ENCODE results near the gene SLC25A12. TPM values are rescaled to one million over a fixed set of nuclear protein-coding genes. Genes with fewer than 3 reads are reported as not detected.

The SLC25A12 gene
- total and polyA plus RNA-seq, 10 of the 15 experiments (the other 5 are each of a cell fraction or from before 2014, with no cell fraction given) = 20.9 to 50.0 (median 33.0) TPM

GRCh38 chr2:171924170-171924942 is 30.3 kb upstream of the SLC25A12 start:
- no peaks in the 10 kb centered on the region for H4K20me1 ChIP-seq (ENCODE audit: control insufficient read depth, insufficient read depth)
- H3K4me2 ChIP-seq (ENCODE audit: control insufficient read depth, insufficient read depth) = peak overlapping the region; percentile 51
- in situ Hi-C loops (cut with MboI) = no loop called here
- CTCF ChIA-PET = interaction anchor here (1.0 to 2.0 kb wide), 4 partner anchors 10 to 179 kb away, joined by 4 to 9 read pairs (median 6); partner anchors contain the start of gene DLX2
- intact Hi-C loops (cut with micrococcal nuclease; ENCODE audit: unreplicated experiment) = no loop called here
- no TSS peak for BruUV-seq (replicated peaks)
- H3K27me3 ChIP-seq (replicated peaks in 1 of 2; ENCODE audit: control insufficient read depth in 2 of 2, insufficient read depth in 2 of 2, low read length in 1 of 2) = no peaks in the 10 kb centered on the region
- H3K4me1 ChIP-seq (ENCODE audit: control insufficient read depth, insufficient read depth, low read length) = peaks cover 2% of the 10 kb centered on the region; the same call in 1 of the 2 replicates
- TF ChIP-seq, protein P1, sequence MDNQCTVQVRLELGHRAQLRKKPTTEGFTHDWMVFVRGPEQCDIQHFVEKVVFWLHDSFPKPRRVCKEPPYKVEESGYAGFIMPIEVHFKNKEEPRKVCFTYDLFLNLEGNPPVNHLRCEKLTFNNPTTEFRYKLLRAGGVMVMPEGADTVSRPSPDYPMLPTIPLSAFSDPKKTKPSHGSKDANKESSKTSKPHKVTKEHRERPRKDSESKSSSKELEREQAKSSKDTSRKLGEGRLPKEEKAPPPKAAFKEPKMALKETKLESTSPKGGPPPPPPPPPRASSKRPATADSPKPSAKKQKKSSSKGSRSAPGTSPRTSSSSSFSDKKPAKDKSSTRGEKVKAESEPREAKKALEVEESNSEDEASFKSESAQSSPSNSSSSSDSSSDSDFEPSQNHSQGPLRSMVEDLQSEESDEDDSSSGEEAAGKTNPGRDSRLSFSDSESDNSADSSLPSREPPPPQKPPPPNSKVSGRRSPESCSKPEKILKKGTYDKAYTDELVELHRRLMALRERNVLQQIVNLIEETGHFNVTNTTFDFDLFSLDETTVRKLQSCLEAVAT (IDR thresholded peaks at IDR 0.05) = 0 out of 2 replicates have a peak, but pooled peaks have one; percentile 34
- TF ChIP-seq, protein P2, sequence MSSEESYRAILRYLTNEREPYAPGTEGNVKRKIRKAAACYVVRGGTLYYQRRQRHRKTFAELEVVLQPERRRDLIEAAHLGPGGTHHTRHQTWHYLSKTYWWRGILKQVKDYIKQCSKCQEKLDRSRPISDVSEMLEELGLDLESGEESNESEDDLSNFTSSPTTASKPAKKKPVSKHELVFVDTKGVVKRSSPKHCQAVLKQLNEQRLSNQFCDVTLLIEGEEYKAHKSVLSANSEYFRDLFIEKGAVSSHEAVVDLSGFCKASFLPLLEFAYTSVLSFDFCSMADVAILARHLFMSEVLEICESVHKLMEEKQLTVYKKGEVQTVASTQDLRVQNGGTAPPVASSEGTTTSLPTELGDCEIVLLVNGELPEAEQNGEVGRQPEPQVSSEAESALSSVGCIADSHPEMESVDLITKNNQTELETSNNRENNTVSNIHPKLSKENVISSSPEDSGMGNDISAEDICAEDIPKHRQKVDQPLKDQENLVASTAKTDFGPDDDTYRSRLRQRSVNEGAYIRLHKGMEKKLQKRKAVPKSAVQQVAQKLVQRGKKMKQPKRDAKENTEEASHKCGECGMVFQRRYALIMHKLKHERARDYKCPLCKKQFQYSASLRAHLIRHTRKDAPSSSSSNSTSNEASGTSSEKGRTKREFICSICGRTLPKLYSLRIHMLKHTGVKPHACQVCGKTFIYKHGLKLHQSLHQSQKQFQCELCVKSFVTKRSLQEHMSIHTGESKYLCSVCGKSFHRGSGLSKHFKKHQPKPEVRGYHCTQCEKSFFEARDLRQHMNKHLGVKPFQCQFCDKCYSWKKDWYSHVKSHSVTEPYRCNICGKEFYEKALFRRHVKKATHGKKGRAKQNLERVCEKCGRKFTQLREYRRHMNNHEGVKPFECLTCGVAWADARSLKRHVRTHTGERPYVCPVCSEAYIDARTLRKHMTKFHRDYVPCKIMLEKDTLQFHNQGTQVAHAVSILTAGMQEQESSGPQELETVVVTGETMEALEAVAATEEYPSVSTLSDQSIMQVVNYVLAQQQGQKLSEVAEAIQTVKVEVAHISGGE (CRISPR knock-in tag; IDR thresholded peaks at IDR 0.05) = no peak
- TF ChIP-seq, protein P3, sequence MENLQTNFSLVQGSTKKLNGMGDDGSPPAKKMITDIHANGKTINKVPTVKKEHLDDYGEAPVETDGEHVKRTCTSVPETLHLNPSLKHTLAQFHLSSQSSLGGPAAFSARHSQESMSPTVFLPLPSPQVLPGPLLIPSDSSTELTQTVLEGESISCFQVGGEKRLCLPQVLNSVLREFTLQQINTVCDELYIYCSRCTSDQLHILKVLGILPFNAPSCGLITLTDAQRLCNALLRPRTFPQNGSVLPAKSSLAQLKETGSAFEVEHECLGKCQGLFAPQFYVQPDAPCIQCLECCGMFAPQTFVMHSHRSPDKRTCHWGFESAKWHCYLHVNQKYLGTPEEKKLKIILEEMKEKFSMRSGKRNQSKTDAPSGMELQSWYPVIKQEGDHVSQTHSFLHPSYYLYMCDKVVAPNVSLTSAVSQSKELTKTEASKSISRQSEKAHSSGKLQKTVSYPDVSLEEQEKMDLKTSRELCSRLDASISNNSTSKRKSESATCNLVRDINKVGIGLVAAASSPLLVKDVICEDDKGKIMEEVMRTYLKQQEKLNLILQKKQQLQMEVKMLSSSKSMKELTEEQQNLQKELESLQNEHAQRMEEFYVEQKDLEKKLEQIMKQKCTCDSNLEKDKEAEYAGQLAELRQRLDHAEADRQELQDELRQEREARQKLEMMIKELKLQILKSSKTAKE (IDR thresholded peaks at IDR 0.05; ENCODE audit: low read depth, poor library complexity, severe bottlenecking) = no peak
- TF ChIP-seq BMI1 (IDR thresholded peaks at IDR 0.05; ENCODE audit: borderline replicate concordance) = peak; percentile 67; the same call in 1 of the 2 replicates
- TF ChIP-seq, protein P4, sequence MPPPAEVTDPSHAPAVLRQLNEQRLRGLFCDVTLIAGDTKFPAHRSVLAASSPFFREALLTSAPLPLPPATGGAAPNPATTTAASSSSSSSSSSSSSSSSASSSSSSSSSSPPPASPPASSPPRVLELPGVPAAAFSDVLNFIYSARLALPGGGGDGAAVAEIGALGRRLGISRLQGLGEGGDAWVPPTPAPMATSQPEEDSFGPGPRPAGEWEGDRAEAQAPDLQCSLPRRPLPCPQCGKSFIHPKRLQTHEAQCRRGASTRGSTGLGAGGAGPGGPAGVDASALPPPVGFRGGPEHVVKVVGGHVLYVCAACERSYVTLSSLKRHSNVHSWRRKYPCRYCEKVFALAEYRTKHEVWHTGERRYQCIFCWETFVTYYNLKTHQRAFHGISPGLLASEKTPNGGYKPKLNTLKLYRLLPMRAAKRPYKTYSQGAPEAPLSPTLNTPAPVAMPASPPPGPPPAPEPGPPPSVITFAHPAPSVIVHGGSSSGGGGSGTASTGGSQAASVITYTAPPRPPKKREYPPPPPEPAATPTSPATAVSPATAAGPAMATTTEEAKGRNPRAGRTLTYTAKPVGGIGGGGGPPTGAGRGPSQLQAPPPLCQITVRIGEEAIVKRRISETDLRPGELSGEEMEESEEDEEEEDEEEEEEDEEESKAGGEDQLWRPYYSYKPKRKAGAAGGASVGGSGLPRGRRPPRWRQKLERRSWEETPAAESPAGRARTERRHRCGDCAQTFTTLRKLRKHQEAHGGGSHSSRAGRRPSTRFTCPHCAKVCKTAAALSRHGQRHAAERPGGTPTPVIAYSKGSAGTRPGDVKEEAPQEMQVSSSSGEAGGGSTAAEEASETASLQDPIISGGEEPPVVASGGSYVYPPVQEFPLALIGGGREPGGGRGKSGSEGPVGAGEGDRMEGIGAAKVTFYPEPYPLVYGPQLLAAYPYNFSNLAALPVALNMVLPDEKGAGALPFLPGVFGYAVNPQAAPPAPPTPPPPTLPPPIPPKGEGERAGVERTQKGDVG (CRISPR knock-in tag; IDR thresholded peaks at IDR 0.05) = no peak
- no peak for TF ChIP-seq SIX5 (IDR thresholded peaks at IDR 0.05; ENCODE audit: low read depth, low read length, severe bottlenecking)
- TF ChIP-seq MYB (IDR thresholded peaks at IDR 0.05; ENCODE audit: borderline replicate concordance, low read depth, low read length) = no peak
- no peak for TF ChIP-seq GABPA (IDR thresholded peaks at IDR 0.05; ENCODE audit: low read depth)
- DNase-seq (ENCODE audit: low read depth, low spot score) (no peak), FAIRE-seq (no peak), ATAC-seq (no peak)
- H3K36me3 ChIP-seq (ENCODE audit: control insufficient read depth in 2 of 2, insufficient read depth in 2 of 2, low read length in 1 of 2) = peaks cover 0 to 5% of the 10 kb centered on the region in 2 experiments; a peak in 1 of 4 replicates
- H3K79me2 ChIP-seq (ENCODE audit: control insufficient read depth, insufficient read depth, low read length) = peaks cover 44% of the 10 kb centered on the region
- no peak overlapping the region for H3K27ac ChIP-seq (ENCODE audit: control insufficient read depth, insufficient read depth)
- SMC1A ChIA-PET (ENCODE audit: uncharacterized antibody, unreplicated experiment) = interaction anchor here (1.3 to 1.4 kb wide), 2 partner anchors 11 to 31 kb away, joined by 3 to 5 read pairs; partner anchors contain the start of gene SLC25A12
- H2AFZ ChIP-seq (ENCODE audit: control insufficient read depth, low read depth, low read length) = no peak overlapping the region
- WGBS (ENCODE audit: insufficient coverage, insufficient replicate concordance, low lambda C conversion rate, missing lambda C conversion rate) = 98% methylated on average over 17 of the region's 17 CpGs
- POLR2A ChIA-PET = interaction anchor here (0.6 to 1.9 kb wide), 3 partner anchors 9 to 17 kb away, joined by 3 to 6 read pairs (median 3); no protein-coding TSS in a partner anchor
- no peaks in the 10 kb centered on the region; the same call in 2 of the 3 replicates for H3K9me3 ChIP-seq (replicated peaks; ENCODE audit: control insufficient read depth, insufficient read depth, low read length)
- H3K4me3 ChIP-seq = peak overlapping the region; percentile 85; the same call in 1 of the 2 replicates
- peak overlapping the region; percentile 85; the same call in 1 of the 2 replicates for H3K9ac ChIP-seq (ENCODE audit: control insufficient read depth, insufficient read depth, low read length)
- RAD21 ChIA-PET (ENCODE audit: unreplicated experiment) = interaction anchor here (1.1 kb wide), 1 partner anchor 32 kb away, joined by 4 read pairs; no protein-coding TSS in a partner anchor
